ENCODE measurements around the gene DDX51.

DDX51 gene

GRCh38 chr12:132166801-132167591 lies 22.9 kb upstream of the DDX51 start:
- DNase-seq: no peak

- DNase-seq: no peak
Observed at GRCh38 chr12:132166093-132166492, 22.0 kb upstream of the DDX51 start.

GRCh38 chr12:132165584-132165983 lies 21.5 kb upstream of the DDX51 start:
- no peak for DNase-seq

- no peak for DNase-seq
Observed at GRCh38 chr12:132164426-132164825, 20.3 kb upstream of the DDX51 start.

- DNase-seq: no peak
Observed at GRCh38 chr12:132163911-132164288, 19.8 kb upstream of the DDX51 start.

GRCh38 chr12:132163041-132163910 lies 19.2 kb upstream of the DDX51 start:
- no peak for DNase-seq

GRCh38 chr12:132162508-132163031 lies 18.5 kb upstream of the DDX51 start:
- DNase-seq: peak; percentile 72

- no peak for DNase-seq
Observed at GRCh38 chr12:132161796-132162507, 17.8 kb upstream of the DDX51 start.

GRCh38 chr12:132161036-132161781 lies 17.1 kb upstream of the DDX51 start:
- no peak for DNase-seq

- no peak for DNase-seq
Observed at GRCh38 chr12:132160601-132161035, 16.5 kb upstream of the DDX51 start.

- no peak for DNase-seq
Observed at GRCh38 chr12:132160016-132160415, 15.9 kb upstream of the DDX51 start.

GRCh38 chr12:132159555-132160003 lies 15.5 kb upstream of the DDX51 start:
- no peak for DNase-seq

- no peak for DNase-seq
Observed at GRCh38 chr12:132158677-132159554, 14.8 kb upstream of the DDX51 start.

GRCh38 chr12:132157733-132158409 lies 13.8 kb upstream of the DDX51 start:
- DNase-seq: no peak

GRCh38 chr12:132156573-132157325 lies 12.6 kb upstream of the DDX51 start:
- DNase-seq: no peak

- DNase-seq: no peak
Observed at GRCh38 chr12:132155771-132156572, 11.9 kb upstream of the DDX51 start.

GRCh38 chr12:132154941-132155770 lies 11.0 kb upstream of the DDX51 start:
- no peak for DNase-seq

- DNase-seq: no peak
Observed at GRCh38 chr12:132154341-132154761, 10.2 kb upstream of the DDX51 start.

Data from HCEC 1CT (cell line).